Esophagus squamous epithelium (tissue), 4 donors: ENCODE data around the gene TMEM184A.

Experiments used
- POLR2A ChIP-seq, 4 donors: fragments of 450-650 bp; IDR thresholded peaks; one replicate each; pipeline ENCODE4 v1.6.1; 2017; ENCODE audit warnings: antibody characterized with exemption in 4 of 4, mild to moderate bottlenecking in 4 of 4, moderate library complexity in 3 of 4
- TF ChIP-seq, protein P1 (sequence below), 6 experiments: fragments of 450-650 bp in 4 of 6; fragments of 200-600 bp in 2 of 6; sonication (generic) in 2 of 6; IDR thresholded peaks; one replicate each; pipeline ENCODE4 v1.5.1; 2016 to 2019; ENCODE audit warnings: antibody characterized with exemption in 6 of 6, mild to moderate bottlenecking in 4 of 6, moderate library complexity in 4 of 6

DNA sequence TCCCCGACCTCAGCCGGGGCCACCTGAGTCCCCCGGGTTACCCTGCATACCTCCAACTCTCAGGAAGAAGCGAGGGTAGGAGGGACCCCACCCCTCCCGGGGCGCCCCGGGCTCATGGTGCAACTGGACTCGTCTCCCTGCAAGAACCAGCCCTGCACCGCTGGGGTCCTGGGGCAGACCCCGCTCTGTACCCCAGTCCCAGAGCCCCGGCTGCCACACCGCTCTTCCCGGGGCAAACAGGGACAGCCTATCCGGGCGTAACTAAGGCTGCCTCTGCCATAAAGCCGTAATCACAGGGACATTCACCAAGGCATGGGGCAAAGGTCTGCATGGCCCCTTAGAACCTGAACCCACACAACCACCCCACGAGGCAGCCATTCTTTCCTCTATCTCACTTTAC, 32.2 kb downstream of the TMEM184A start:
- TF ChIP-seq, protein P1, sequence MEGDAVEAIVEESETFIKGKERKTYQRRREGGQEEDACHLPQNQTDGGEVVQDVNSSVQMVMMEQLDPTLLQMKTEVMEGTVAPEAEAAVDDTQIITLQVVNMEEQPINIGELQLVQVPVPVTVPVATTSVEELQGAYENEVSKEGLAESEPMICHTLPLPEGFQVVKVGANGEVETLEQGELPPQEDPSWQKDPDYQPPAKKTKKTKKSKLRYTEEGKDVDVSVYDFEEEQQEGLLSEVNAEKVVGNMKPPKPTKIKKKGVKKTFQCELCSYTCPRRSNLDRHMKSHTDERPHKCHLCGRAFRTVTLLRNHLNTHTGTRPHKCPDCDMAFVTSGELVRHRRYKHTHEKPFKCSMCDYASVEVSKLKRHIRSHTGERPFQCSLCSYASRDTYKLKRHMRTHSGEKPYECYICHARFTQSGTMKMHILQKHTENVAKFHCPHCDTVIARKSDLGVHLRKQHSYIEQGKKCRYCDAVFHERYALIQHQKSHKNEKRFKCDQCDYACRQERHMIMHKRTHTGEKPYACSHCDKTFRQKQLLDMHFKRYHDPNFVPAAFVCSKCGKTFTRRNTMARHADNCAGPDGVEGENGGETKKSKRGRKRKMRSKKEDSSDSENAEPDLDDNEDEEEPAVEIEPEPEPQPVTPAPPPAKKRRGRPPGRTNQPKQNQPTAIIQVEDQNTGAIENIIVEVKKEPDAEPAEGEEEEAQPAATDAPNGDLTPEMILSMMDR (IDR thresholded peaks at IDR 0.05) = no peak
- TF ChIP-seq POLR2A (IDR thresholded peaks at IDR 0.05) = no peak
